NCI-H128 (cell line): ENCODE measurements around the gene VPS29.

ENCODE experiments used
- DNase-seq: peaks from one replicate; lab custom pipeline; 2025; ENCODE audit not compliant: unreplicated experiment; lab: John Stamatoyannopoulos, UW

Gene VPS29

DNA sequence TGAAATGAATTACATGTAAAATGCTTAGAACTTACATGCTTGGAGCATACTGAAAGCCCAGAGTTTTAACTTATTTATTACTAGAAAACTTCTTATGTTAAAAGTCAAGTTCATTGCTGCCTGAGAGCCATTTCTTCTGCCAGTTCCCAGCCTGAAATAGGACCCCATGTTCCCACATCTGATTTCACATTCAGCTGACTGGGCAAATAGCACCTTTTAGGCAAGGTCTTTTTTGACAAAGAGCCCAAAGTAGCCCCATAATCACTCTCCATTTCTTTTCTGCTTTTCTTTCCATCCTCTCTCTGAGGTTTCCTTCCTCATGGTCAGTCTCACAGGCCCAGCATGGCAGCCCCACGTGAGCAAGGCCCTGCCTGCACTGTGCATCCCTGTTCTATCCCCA is 50.6 kb downstream of the VPS29 start:
- DNase-seq: no peak

DNA sequence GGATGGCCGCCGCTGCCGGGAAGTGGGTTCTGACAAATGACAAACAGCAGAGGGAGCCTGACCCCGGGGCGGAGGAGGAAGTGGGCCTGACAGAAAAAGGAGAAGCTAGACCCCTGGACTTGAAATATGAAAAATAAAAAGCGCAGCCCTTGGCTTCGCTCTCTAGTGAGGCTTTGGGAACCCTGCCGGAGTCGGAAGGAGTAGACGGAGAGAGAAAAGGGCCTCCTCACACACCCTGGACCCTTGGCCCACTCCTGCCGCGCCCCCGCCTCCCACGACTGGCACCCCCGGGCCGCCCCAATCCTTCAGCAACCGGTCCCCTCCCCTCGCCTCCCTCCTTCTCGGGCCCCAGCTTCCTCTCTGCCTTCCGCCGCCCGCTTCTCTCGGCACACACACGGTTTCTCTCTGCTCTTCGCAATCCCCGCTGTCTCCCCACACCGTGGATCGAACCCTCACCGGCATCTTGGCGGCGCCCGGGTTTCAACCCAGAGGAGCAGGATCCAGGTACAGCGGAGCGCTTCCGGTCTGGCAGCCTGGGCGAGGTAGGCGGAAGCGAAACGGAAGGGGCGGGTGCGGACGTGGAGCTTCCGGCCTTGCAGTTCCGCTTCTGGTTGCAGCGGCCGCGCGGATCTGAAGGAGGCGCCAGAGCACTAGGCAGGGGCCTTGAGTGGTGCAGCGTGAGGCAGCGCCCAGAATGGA is 52.0 kb downstream of the VPS29 start, which contains the start of gene ARPC3:
Gene ARPC3 (minus strand): TSS at position 539 of the 699 bp plus-strand sequence. CDS start 77 bp downstream, at position 462.
- peak; percentile 89 for DNase-seq

DNA sequence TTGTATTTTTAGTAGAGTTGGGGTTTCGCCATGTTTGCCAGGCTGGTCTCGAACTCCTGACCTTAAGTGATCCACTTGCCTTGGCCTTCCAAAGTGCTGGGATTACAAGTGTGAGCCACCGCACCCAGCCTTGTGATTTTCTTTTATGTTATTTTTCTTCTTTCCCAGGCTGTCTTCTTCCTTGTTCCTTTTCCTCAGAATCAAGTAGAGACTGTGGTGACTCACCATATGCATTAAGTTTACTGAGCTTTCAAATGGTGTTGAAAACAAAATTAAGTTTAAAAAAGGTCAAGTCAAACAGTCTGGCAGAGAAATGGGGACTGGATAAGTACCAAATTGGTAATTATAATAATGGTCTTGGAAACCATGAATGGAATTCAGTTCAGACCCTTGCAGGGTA is 57.5 kb downstream of the VPS29 start:
- DNase-seq: no peak
